ENCODE measurements around the gene FNDC3B. TPM values are rescaled to one million over a fixed set of nuclear protein-coding genes. Genes with fewer than 3 reads are reported as not detected.

Gene FNDC3B
- total RNA-seq, 1 donor from 2014 or later: 204 TPM

- no peak for TF ChIP-seq CTCF (IDR thresholded peaks at IDR 0.05; ENCODE audit: unreplicated experiment)
- H3K4me3 Mint-ChIP-seq (ENCODE audit: unreplicated experiment): no peak overlapping the region
- peaks cover 20% of the 10 kb centered on the region for H3K36me3 Mint-ChIP-seq (ENCODE audit: low read depth, unreplicated experiment)
- H3K27me3 Mint-ChIP-seq (ENCODE audit: unreplicated experiment): no peaks in the 10 kb centered on the region
- peaks cover 30% of the 10 kb centered on the region for H3K4me1 Mint-ChIP-seq (ENCODE audit: unreplicated experiment)
- H3K9me3 Mint-ChIP-seq (ENCODE audit: unreplicated experiment): no peaks in the 10 kb centered on the region
- no peak overlapping the region for H3K27ac Mint-ChIP-seq (ENCODE audit: unreplicated experiment)
- DNase-seq (ENCODE audit: low spot score): no peak
Observed at GRCh38 chr3:172048599-172048998, 9.2 kb downstream of the FNDC3B start.

- no peak for TF ChIP-seq CTCF (IDR thresholded peaks at IDR 0.05; ENCODE audit: unreplicated experiment)
- Mint-ChIP-seq H3K4me1 (ENCODE audit: unreplicated experiment) (peaks cover 29% of the 10 kb centered on the region), H3K27me3 (ENCODE audit: unreplicated experiment) (no peaks in the 10 kb centered on the region), H3K4me3 (ENCODE audit: unreplicated experiment) (no peak overlapping the region), H3K36me3 (ENCODE audit: low read depth, unreplicated experiment) (peaks cover 24% of the 10 kb centered on the region), H3K27ac (ENCODE audit: unreplicated experiment) (no peak overlapping the region), H3K9me3 (ENCODE audit: unreplicated experiment) (no peaks in the 10 kb centered on the region)
- DNase-seq (ENCODE audit: low spot score): no peak
Observed at GRCh38 chr3:172051310-172051956, 12.1 kb downstream of the FNDC3B start.

- Mint-ChIP-seq H3K4me1 (ENCODE audit: unreplicated experiment) (peaks cover 35% of the 10 kb centered on the region), H3K4me3 (ENCODE audit: unreplicated experiment) (no peak overlapping the region), H3K9me3 (ENCODE audit: unreplicated experiment) (no peaks in the 10 kb centered on the region), H3K27me3 (ENCODE audit: unreplicated experiment) (no peaks in the 10 kb centered on the region), H3K36me3 (ENCODE audit: low read depth, unreplicated experiment) (peaks cover 25% of the 10 kb centered on the region), H3K27ac (ENCODE audit: unreplicated experiment) (no peak overlapping the region)
- DNase-seq (ENCODE audit: low spot score): no peak
- no peak for TF ChIP-seq CTCF (IDR thresholded peaks at IDR 0.05; ENCODE audit: unreplicated experiment)
Observed at GRCh38 chr3:172051957-172052354, 12.6 kb downstream of the FNDC3B start.

- no peaks in the 10 kb centered on the region for H3K9me3 Mint-ChIP-seq (ENCODE audit: unreplicated experiment)
- no peak overlapping the region for H3K27ac Mint-ChIP-seq (ENCODE audit: unreplicated experiment)
- H3K27me3 Mint-ChIP-seq (ENCODE audit: unreplicated experiment): no peaks in the 10 kb centered on the region
- H3K4me1 Mint-ChIP-seq (ENCODE audit: unreplicated experiment): peaks cover 39% of the 10 kb centered on the region
- no peak for DNase-seq (ENCODE audit: low spot score)
- H3K4me3 Mint-ChIP-seq (ENCODE audit: unreplicated experiment): peak overlapping the region; percentile 32
- peaks cover 28% of the 10 kb centered on the region for H3K36me3 Mint-ChIP-seq (ENCODE audit: low read depth, unreplicated experiment)
- no peak for TF ChIP-seq CTCF (IDR thresholded peaks at IDR 0.05; ENCODE audit: unreplicated experiment)
Observed at GRCh38 chr3:172052405-172052804, 13.0 kb downstream of the FNDC3B start.

GRCh38 chr3:172054115-172054764 is 14.9 kb downstream of the FNDC3B start:
- no peak for DNase-seq (ENCODE audit: low spot score)
- peaks cover 21% of the 10 kb centered on the region for H3K36me3 Mint-ChIP-seq (ENCODE audit: low read depth, unreplicated experiment)
- H3K27me3 Mint-ChIP-seq (ENCODE audit: unreplicated experiment): no peaks in the 10 kb centered on the region
- H3K9me3 Mint-ChIP-seq (ENCODE audit: unreplicated experiment): no peaks in the 10 kb centered on the region
- no peak for TF ChIP-seq CTCF (IDR thresholded peaks at IDR 0.05; ENCODE audit: unreplicated experiment)
- peak overlapping the region; percentile 75 for H3K27ac Mint-ChIP-seq (ENCODE audit: unreplicated experiment)
- H3K4me3 Mint-ChIP-seq (ENCODE audit: unreplicated experiment): no peak overlapping the region
- peaks cover 45% of the 10 kb centered on the region for H3K4me1 Mint-ChIP-seq (ENCODE audit: unreplicated experiment)

Data from endothelial cell (in vitro differentiated cells).